ENCODE results near the gene LAMC2.

The LAMC2 gene

DNA sequence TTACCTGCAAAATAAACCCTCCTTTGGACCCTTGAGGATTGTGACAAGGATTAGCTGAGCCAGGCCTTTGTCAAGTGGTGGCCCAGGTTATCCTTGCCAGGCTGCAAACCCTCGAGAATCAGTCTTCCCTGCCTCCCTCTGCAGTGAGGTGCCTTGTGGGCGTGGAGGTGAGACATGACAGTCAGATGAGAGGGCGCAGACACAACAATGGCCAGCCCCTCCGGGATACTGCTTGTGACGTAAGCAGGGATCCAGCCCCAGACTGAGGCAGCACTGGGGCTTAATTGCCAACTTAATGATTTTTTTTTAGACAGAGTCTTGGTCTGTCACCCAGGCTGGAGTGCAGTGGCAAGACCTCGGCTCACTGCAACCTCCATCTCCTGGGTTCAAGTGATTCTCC, 104.6 kb downstream of the LAMC2 start:
- no peak for DNase-seq

- no peak for DNase-seq
Measured at GRCh38 chr1:183291216-183291762, 105.2 kb downstream of the LAMC2 start.

DNA sequence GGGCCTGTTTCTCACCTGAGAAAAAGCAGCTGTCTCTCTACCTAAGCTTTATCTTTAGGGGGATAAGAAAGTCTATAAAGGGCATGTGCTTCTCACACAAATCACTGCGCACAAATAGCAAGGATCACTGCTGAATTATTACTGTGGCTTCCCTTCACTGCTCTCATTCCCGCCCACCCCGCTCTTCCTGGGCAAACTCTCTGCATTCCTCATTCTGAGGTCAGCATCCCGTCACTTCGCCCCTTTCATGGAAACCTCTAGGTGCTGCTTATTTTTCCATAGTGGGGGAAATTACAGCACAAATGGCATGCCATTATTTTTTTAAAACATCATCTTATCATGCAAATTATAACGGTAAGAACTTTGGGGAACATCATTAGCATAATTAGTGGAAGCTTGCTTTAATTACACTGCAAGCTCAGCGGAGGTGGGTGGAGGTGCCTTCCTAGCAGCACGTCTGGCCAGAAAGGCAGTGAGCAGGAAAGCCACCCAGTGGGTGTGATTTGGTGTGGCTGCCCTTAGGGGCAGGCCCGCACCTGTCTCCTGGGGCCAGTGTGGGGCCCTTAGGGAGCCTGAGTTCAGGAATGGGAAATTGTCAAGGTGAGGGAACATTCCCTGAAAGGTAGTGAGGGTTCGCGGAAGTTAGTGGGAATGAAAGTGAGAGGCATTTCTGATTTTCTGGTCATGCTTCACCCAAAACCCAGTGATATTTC, 105.9 kb downstream of the LAMC2 start:
- DNase-seq = no peak

GRCh38 chr1:183293241-183293640, 107.2 kb downstream of the LAMC2 start:
- DNase-seq = no peak

DNA sequence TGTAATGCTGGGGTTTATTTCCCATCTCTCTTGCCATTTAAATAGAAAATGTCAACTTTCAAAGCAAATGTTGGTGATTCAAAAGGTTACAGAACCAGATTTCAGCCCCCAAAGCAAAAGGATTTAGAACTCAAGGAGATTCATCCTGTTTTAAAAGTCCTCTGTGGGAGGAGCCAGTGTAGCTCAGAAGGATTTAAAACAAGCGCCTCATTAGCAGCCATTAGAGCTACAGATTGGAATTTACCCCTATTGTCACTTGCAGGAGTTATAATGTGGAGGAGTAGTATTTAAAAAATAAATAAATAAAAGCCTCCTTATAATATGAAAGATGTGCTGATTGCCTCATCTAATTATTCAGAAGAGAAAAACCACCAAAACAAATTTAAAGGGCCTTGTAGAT, 107.8 kb downstream of the LAMC2 start:
- no peak for DNase-seq

Measured in NCI-H1436 treated with DMSO at 0.1 percent for 48 hours (cell line).